ENCODE measurements around the gene KDM4C.

The KDM4C gene

GRCh38 chr9:7148243-7148765, 390.5 kb downstream of the KDM4C start:
- DNase-seq = no peak

- DNase-seq = no peak
Measured at GRCh38 chr9:7149258-7149657, 391.5 kb downstream of the KDM4C start.

- no peak for DNase-seq
Measured at GRCh38 chr9:7150153-7150890, 392.5 kb downstream of the KDM4C start.

- no peak for DNase-seq
Measured at GRCh38 chr9:7153134-7153533, 395.4 kb downstream of the KDM4C start.

- DNase-seq = no peak
Measured at GRCh38 chr9:7153566-7153965, 395.8 kb downstream of the KDM4C start.

GRCh38 chr9:7154003-7154619, 396.3 kb downstream of the KDM4C start:
- DNase-seq = peak in 1 of 3 experiments; percentile 2

- peak in 1 of 3 experiments; percentile 0 for DNase-seq
Measured at GRCh38 chr9:7154650-7155049, 396.9 kb downstream of the KDM4C start.

GRCh38 chr9:7161469-7161868, 403.7 kb downstream of the KDM4C start:
- no peak for DNase-seq

- DNase-seq = no peak
Measured at GRCh38 chr9:7163932-7164331, 406.2 kb downstream of the KDM4C start.

GRCh38 chr9:7164440-7165330, 406.9 kb downstream of the KDM4C start:
- peak in 2 of 3 experiments; percentile 60 to 95 for DNase-seq

GRCh38 chr9:7165331-7165975, 407.7 kb downstream of the KDM4C start:
- peak; percentile 10 to 95 (median 60) for DNase-seq

GRCh38 chr9:7166074-7166473, 408.3 kb downstream of the KDM4C start:
- no peak for DNase-seq

- DNase-seq = no peak
Measured at GRCh38 chr9:7169717-7170389, 412.1 kb downstream of the KDM4C start.

GRCh38 chr9:7171396-7172153, 413.8 kb downstream of the KDM4C start:
- DNase-seq = no peak

GRCh38 chr9:7172154-7173115, 414.7 kb downstream of the KDM4C start:
- DNase-seq = peak in 1 of 3 experiments; percentile 18

GRCh38 chr9:7173139-7173538, 415.4 kb downstream of the KDM4C start:
- DNase-seq = no peak

- no peak for DNase-seq
Measured at GRCh38 chr9:7174301-7174700, 416.5 kb downstream of the KDM4C start.

GRCh38 chr9:7174884-7175283, 417.1 kb downstream of the KDM4C start:
- no peak for DNase-seq

- no peak for DNase-seq
Measured at GRCh38 chr9:7176561-7176960, 418.8 kb downstream of the KDM4C start.

- no peak for DNase-seq
Measured at GRCh38 chr9:7177383-7177782, 419.6 kb downstream of the KDM4C start.
